Transverse colon (tissue), 4 donors: ENCODE results near the gene MAN2A1. TPM values are rescaled to one million over a fixed set of nuclear protein-coding genes. Genes with fewer than 3 reads are reported as not detected.

Experiments used
- DNase-seq: peaks from one replicate; pipeline ENCODE4 v3.0.0-alpha.2; 2019
- H3K27ac ChIP-seq, 4 donors: fragments of 200-600 bp; sonication (generic); 2 replicates each; pipeline ENCODE4 v1.5.1; 2016 to 2018; ENCODE audit warnings: inconsistent platforms in 4 of 4
- H3K27me3 ChIP-seq: fragments of 200-600 bp; sonication (generic); 2 replicates; pipeline ENCODE4 v1.5.1; 2017; ENCODE audit warnings: inconsistent platforms
- H3K36me3 ChIP-seq, 4 donors: fragments of 200-600 bp; sonication (generic); 2 replicates each; pipeline ENCODE4 v1.5.1; 2017 to 2019; ENCODE audit warnings: inconsistent platforms in 4 of 4
- H3K4me1 ChIP-seq, 4 donors: fragments of 200-600 bp; sonication (generic); 2 replicates each; pipeline ENCODE4 v1.5.1; 2017 to 2020; ENCODE audit warnings: inconsistent platforms in 4 of 4
- H3K4me3 ChIP-seq, 4 donors: fragments of 200-600 bp; sonication (generic); 1 replicate in 1 of 4; 2 replicates in 3 of 4; pipeline versions ENCODE4 v1.5.1 to v1.6.1; 2017 to 2019; ENCODE audit warnings: inconsistent platforms in 4 of 4
- H3K9me3 ChIP-seq, 2 donors: fragments of 200-600 bp; sonication (generic); 2 replicates each; pipeline ENCODE4 v1.5.1; 2017 to 2019; ENCODE audit warnings: inconsistent platforms in 2 of 2
- EP300 ChIP-seq: sonication (generic); formaldehyde crosslinking; IDR thresholded peaks from one replicate; pipeline ENCODE4 v1.6.1; 2017; ENCODE audit warnings: antibody characterized with exemption, low read depth
- POLR2A ChIP-seq: fragments of 450-650 bp; IDR thresholded peaks from one replicate; pipeline ENCODE4 v1.6.1; 2016; ENCODE audit warnings: antibody characterized with exemption, mild to moderate bottlenecking, moderate library complexity
- POLR2AphosphoS5 ChIP-seq, 3 donors: sonication (generic); formaldehyde crosslinking; IDR thresholded peaks; one replicate each; pipeline ENCODE4 v1.6.1; 2016; ENCODE audit warnings: antibody characterized with exemption in 3 of 3
- WGBS, 2 donors: methylation state at CpG; one replicate each; pipeline ENCODE4 v1.1.5; 2018; ENCODE audit warnings: low coverage in 1 of 2; 5-methylcytosine and 5-hydroxymethylcytosine counted together
- in situ Hi-C, 4 donors: fragments of 200-750 bp; cut with MboI; loops; one replicate each; pipeline versions ENCODE4 v1.15.0 to v1.15.1; 2017; ENCODE audit warnings: low sequenced_read_pairs in 3 of 4, low pct_ligation_motif_present in 1 of 4, low pct_unique_long_range_greater_than_20kb in 1 of 4
- intact Hi-C: fragments of 100-400 bp; cut with DNase I; formaldehyde crosslinking; loops from one replicate; pipeline ENCODE4 v1.15.1; 2023; ENCODE audit warnings: low total_unique reads
- total RNA-seq, 4 donors: library from RNA; depleted of rRNA; stranded (reverse); fragments of >200 nt; gene quantifications; one replicate each; pipeline ENCODE4 v1.1.0, GENCODE V29; 2016
- TF ChIP-seq, protein P1 (sequence below), 5 experiments: fragments of 200-600 bp in 3 of 5; fragments of 450-650 bp in 2 of 5; sonication (generic) in 3 of 5; IDR thresholded peaks; 1 replicate in 2 of 5; 2 replicates in 3 of 5; pipeline ENCODE4 v1.5.1; 2016 to 2017; ENCODE audit warnings: antibody characterized with exemption in 5 of 5, inconsistent platforms in 3 of 5, mild to moderate bottlenecking in 2 of 5, moderate library complexity in 1 of 5

Gene MAN2A1
- total RNA-seq, 4 donors from 2014 or later, result 39.2 to 95.3 (median 70.4) TPM

GRCh38 chr5:109690975-109691574 lies 1.3 kb downstream of the MAN2A1 start:
- DNase-seq, result peak; percentile 80
- Histone ChIP-seq H3K4me1 (peaks cover 29 to 60% (median 41%) of the 10 kb centered on the region in 4 donors), H3K27me3 (no peaks in the 10 kb centered on the region), H3K27ac (peak overlapping the region; percentile 96 to 100 (median 99)), H3K36me3 (no peaks in the 10 kb centered on the region), H3K4me3 (peak overlapping the region; percentile 88 to 97 (median 96)), H3K9me3 (no peaks in the 10 kb centered on the region)
- WGBS, 2 donors, result 0% methylated on average over 13 to 26 of the region's 26 CpGs
- in situ Hi-C loops, result loop anchor here in 2 of 4 donors (25.0 kb wide), 3 partner anchors 279 to 1004 kb away; partner anchors contain the start of genes FER (in 1 of the 2) and PJA2 (in 1 of the 2)
- TF ChIP-seq, protein P1, sequence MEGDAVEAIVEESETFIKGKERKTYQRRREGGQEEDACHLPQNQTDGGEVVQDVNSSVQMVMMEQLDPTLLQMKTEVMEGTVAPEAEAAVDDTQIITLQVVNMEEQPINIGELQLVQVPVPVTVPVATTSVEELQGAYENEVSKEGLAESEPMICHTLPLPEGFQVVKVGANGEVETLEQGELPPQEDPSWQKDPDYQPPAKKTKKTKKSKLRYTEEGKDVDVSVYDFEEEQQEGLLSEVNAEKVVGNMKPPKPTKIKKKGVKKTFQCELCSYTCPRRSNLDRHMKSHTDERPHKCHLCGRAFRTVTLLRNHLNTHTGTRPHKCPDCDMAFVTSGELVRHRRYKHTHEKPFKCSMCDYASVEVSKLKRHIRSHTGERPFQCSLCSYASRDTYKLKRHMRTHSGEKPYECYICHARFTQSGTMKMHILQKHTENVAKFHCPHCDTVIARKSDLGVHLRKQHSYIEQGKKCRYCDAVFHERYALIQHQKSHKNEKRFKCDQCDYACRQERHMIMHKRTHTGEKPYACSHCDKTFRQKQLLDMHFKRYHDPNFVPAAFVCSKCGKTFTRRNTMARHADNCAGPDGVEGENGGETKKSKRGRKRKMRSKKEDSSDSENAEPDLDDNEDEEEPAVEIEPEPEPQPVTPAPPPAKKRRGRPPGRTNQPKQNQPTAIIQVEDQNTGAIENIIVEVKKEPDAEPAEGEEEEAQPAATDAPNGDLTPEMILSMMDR (IDR thresholded peaks at IDR 0.05), result peak; percentile 57 to 76 (median 65)
- peak; percentile 14 to 35 (median 18) for TF ChIP-seq POLR2AphosphoS5 (IDR thresholded peaks at IDR 0.05)
- no peak for TF ChIP-seq POLR2A
- intact Hi-C loops, result no loop called here

- intact Hi-C loops (no loop called here), in situ Hi-C loops (loop anchor here in 2 of 4 donors (25.0 kb wide), 3 partner anchors 280 to 1005 kb away; partner anchors contain the start of genes FER (in 1 of the 2) and PJA2 (in 1 of the 2))
- peaks cover 29 to 69% (median 44%) of the 10 kb centered on the region in 4 donors for H3K4me1 ChIP-seq
- TF ChIP-seq POLR2AphosphoS5 (IDR thresholded peaks at IDR 0.05) (no peak), EP300 (no peak), POLR2A (no peak)
- TF ChIP-seq, protein P1 (IDR thresholded peaks at IDR 0.05), result no peak
- H3K9me3 ChIP-seq, result no peaks in the 10 kb centered on the region
- peak overlapping the region in 3 of 4 donors; percentile 88 to 97 (median 94) for H3K4me3 ChIP-seq
- no peaks in the 10 kb centered on the region for H3K36me3 ChIP-seq
- DNase-seq, result no peak
- H3K27me3 ChIP-seq, result no peaks in the 10 kb centered on the region
- H3K27ac ChIP-seq, result peak overlapping the region in 1 of 4 donors; percentile 100
- 56 to 67% methylated on average over 1 of the region's 1 CpG for WGBS, 2 donors
These were observed 2.3 kb downstream of the MAN2A1 start for GRCh38 chr5:109691996-109692395.

DNA sequence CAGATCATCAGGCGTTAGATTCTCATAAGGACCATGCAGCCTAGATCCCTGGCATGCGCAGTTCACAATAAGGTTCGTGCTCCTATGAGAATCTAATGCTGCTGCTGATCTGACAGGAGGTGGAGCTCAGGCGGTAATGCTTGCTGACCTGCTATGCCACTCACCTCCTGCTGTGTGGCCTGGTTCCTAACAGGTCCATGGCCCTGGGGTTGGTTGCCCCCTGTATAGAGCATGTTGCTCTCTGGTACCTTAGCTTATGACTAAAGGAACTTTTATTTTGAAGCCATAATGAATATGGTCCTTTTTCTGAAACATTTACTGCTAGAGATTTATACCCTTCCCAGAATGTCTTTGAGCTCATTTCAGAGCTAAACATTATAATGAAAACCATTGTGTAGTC lies 3.1 kb downstream of the MAN2A1 start:
- H3K27me3 ChIP-seq, result no peaks in the 10 kb centered on the region
- no peak overlapping the region for H3K4me3 ChIP-seq
- H3K27ac ChIP-seq, result no peak overlapping the region
- in situ Hi-C loops, result loop anchor here in 2 of 4 donors (25.0 kb wide), 3 partner anchors 281 to 1006 kb away; partner anchors contain the start of genes FER (in 1 of the 2) and PJA2 (in 1 of the 2)
- intact Hi-C loops, result no loop called here
- no peaks in the 10 kb centered on the region for H3K9me3 ChIP-seq
- H3K36me3 ChIP-seq, result no peaks in the 10 kb centered on the region
- peaks cover 33 to 75% (median 44%) of the 10 kb centered on the region in 4 donors for H3K4me1 ChIP-seq
- peak; percentile 16 for DNase-seq
- WGBS, 2 donors, result 81% methylated on average over 3 of the region's 4 CpGs; no CpG with 5 or more reads in 1 of the 2 donors
- TF ChIP-seq POLR2A (no peak), EP300 (no peak), POLR2AphosphoS5 (IDR thresholded peaks at IDR 0.05) (no peak)
- TF ChIP-seq, protein P1 (IDR thresholded peaks at IDR 0.05), result no peak

DNA sequence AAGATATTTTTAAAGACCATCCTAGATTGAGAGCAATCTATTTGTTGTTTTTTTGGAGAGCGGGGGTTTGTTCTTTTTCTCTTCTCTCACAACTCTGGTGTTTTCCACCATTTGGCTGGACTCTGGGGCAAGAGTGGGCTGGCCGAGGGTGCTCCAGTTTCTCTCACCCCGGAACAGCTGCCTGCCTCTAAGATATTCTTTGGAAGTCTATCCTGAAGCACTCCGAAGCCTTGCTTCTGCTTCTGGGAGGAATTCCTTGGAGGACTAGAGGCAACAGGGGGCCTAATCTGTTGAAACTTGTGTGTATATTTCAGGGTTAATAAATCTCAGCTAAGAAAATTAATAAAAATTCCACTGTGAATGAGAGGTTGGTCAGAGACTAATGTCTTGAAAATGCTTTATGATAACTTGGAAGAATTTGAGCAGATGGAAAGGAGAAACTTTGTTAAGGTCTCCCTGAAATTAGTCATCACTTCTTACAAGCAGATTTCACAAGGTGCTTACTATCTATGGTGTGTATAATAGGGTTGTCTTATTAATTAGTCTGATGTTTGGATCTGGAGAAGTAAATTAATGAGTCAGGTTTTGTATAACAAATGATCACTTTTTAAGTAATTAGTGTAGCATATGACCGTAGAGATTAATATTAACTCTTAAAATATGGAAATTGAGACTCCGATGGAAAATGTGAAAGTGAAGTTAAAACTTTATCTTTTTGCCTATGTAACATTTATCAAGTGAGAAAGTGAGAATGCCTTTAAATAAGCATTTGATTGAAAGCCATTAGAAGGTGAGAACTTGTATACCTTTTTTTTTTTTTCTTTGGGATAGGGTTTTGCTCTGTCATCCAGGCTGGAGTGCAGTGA lies 4.0 kb downstream of the MAN2A1 start:
- in situ Hi-C loops, result loop anchor here in 2 of 4 donors (25.0 kb wide), 3 partner anchors 281 to 1006 kb away; partner anchors contain the start of genes FER (in 1 of the 2) and PJA2 (in 1 of the 2)
- DNase-seq, result no peak
- H3K9me3 ChIP-seq, result no peaks in the 10 kb centered on the region
- H3K27ac ChIP-seq, result peak overlapping the region in 1 of 4 donors; percentile 58
- no peak overlapping the region for H3K4me3 ChIP-seq
- no peaks in the 10 kb centered on the region for H3K27me3 ChIP-seq
- 83 to 92% methylated on average over 5 to 6 of the region's 6 CpGs for WGBS, 2 donors
- no peaks in the 10 kb centered on the region for H3K36me3 ChIP-seq
- TF ChIP-seq POLR2A (no peak), POLR2AphosphoS5 (IDR thresholded peaks at IDR 0.05) (no peak), EP300 (no peak)
- TF ChIP-seq, protein P1 (IDR thresholded peaks at IDR 0.05), result no peak
- intact Hi-C loops, result no loop called here
- H3K4me1 ChIP-seq, result peaks cover 33 to 71% (median 44%) of the 10 kb centered on the region in 4 donors
